Measurements from ENCODE around the gene NUDCD3.

The NUDCD3 gene

DNA sequence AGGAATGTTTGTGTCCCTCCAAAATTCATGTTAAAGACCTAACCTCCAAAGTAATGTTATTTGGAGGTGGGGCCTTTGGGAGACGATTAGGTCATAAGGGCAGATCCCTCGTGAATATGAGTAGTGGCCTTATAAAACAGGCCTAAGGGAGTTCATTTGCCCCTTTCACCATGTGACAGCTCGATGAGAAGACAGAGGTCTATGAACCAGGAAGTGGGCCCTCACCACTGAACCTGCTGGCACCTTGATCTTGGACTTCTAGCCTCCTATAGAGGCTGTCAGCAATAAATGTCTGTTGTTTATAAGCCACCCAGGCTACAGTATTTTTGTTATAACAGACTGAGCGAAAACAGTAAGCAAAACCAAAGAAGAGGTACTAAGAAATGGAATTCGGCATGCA, 14.1 kb downstream of the NUDCD3 start:
- no peak overlapping the region for H3K27ac ChIP-seq
- TF ChIP-seq, protein P1, sequence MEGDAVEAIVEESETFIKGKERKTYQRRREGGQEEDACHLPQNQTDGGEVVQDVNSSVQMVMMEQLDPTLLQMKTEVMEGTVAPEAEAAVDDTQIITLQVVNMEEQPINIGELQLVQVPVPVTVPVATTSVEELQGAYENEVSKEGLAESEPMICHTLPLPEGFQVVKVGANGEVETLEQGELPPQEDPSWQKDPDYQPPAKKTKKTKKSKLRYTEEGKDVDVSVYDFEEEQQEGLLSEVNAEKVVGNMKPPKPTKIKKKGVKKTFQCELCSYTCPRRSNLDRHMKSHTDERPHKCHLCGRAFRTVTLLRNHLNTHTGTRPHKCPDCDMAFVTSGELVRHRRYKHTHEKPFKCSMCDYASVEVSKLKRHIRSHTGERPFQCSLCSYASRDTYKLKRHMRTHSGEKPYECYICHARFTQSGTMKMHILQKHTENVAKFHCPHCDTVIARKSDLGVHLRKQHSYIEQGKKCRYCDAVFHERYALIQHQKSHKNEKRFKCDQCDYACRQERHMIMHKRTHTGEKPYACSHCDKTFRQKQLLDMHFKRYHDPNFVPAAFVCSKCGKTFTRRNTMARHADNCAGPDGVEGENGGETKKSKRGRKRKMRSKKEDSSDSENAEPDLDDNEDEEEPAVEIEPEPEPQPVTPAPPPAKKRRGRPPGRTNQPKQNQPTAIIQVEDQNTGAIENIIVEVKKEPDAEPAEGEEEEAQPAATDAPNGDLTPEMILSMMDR (conservative IDR thresholded peaks at IDR 0.05), result no peak

DNA sequence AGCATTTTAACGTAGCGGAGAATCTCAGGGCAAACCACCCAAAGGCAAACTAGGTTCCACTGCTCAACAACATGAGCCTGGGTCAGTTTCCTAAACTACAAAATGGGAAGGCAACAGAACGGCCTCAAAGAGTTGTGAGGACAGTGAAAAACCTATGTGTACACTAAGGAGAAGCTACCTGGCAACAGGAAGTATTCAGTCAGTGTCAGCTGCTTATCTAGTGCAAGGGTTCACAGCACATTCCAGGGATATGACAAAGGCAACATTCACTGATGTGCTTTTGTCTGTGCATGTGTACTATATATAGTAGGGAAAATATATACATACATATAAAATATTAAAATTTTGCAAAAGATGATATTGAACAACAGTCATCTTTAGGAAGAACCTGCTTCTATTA, 17.2 kb downstream of the NUDCD3 start:
- peak overlapping the region; percentile 58 for H3K27ac ChIP-seq
- TF ChIP-seq, protein P1 (conservative IDR thresholded peaks at IDR 0.05), result no peak

DNA sequence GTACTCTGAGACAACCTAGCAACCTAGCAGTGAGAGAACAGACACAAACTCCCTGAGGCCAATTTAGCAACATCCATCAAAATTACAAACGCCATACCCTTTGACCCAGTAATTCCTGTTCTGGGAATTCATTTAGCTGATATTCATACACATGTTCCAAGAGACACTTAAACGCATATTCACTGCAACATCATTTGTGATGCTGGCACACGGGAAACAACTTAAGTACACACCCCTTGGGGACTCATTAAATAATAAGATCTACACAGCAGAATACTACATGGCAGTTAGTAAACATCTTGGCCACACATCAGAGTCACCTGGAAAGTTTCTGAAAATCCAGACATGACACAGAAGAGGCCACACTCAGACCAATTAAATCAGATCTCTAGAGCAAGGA, 17.6 kb downstream of the NUDCD3 start:
- peak overlapping the region; percentile 58 for H3K27ac ChIP-seq
- TF ChIP-seq, protein P1 (conservative IDR thresholded peaks at IDR 0.05), result no peak

DNA sequence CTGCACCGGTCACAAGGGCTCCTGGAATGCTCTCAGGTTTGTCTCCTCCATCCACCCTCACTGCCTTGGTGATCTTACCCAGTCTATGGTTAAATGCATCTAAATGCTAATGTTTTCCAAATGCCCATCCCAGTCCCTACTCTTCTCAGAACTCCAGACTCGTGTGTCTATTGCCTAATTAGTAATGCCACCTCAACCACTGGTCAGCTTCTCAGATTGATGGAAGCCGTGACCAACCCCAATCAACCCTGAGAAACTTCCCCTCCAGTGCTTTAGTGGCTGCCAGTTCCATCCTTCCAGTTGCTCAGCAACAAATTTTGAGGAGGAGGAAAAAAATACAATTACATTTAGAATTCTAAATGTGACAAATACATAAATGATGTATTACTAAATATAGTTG, 18.6 kb downstream of the NUDCD3 start:
- H3K27ac ChIP-seq, result peak overlapping the region; percentile 58
- TF ChIP-seq, protein P1 (conservative IDR thresholded peaks at IDR 0.05), result no peak

DNA sequence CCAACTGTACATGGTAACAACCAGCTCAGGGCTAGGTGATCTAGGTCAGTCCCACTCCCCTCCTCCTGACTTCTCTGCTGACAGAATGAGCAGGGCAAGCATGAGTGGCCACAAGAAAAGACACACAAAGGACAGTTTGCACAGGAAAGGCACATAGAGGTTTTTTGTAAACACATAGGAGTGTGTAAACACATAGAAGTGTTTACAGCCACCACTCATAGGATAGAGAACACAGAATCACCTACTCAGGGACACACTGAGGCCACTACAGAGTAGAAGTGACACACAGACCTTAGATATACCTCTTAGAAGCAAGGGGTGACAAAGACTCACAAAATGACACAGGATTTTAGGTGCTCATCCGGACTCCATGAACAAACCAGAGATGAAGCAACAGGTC, 19.0 kb downstream of the NUDCD3 start:
- TF ChIP-seq, protein P1 (conservative IDR thresholded peaks at IDR 0.05), result no peak
- peak overlapping the region; percentile 58 for H3K27ac ChIP-seq

DNA sequence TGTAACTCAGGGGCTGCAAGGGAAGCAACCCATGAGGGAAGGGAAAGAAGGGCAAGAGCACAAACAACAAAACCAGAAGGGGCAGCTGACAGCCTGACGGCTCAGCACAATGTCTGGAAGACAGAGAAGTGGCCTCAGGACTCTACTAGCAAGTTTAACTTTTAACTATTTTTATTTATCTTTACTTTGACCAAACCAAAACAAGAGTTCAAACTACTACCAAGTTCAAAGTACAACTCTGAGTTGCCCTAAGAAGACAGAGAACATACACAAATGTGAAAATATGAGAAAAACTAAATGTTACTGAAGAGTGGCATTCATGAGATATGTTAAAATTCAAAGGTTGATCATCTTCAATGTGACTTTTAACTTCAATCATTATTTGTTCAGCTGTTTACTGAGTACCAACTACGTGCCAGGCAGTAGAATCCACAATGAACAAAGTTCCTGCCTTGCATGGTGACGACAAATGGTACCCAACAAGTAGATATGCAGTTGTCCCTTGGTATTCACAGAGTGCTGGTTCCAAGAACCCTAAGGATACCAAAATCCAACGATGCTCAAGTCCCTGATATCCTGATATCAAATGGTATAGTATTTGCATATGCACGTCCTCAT, 19.7 kb downstream of the NUDCD3 start:
- H3K27ac ChIP-seq, result peak overlapping the region; percentile 58
- TF ChIP-seq, protein P1 (conservative IDR thresholded peaks at IDR 0.05), result no peak

DNA sequence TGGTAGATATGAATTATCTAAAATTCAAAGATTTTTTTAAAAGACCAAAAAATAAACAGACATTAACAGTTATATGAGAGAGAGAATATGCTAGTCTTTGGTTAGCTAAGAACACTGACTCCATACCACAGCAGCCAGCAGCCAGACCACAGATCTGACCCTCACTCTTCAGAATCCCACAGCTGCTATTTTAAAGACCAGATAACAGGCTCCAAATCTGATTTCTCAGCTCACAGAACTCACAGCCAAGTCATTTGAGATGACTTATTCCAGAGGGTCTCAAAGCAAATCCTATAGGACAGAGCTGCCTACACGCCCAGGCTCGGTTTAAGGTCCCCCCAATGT, 20.4 kb downstream of the NUDCD3 start:
- H3K27ac ChIP-seq, result peak overlapping the region; percentile 58
- TF ChIP-seq, protein P1 (conservative IDR thresholded peaks at IDR 0.05), result no peak
